Measurements from ENCODE around the gene GPR160.

The GPR160 gene

DNA sequence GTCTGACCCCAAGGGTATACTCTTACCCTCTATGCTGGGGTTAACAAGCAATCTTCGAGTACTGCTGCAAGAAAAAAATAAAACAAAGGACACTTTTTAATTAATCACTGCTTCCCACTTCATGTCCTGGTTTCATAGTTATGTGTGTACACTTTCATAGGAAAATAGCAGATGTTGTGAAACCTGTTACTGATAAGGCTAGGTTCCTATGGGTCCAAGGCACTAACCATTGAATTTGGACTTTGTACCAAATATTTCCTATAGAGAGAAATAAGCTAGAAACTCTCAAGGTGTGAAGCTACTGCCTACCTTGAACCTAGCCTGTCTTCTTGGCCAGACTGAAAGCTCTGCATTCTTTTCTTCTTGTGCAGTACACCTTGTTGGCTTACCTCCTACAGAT, 14.6 kb upstream of the GPR160 start:
- H3K9ac ChIP-seq (ENCODE audit: low read length in 5 of 5) = no peak overlapping the region
- H3K27me3 ChIP-seq (ENCODE audit: control insufficient read depth in 5 of 5, insufficient read depth in 4 of 5, low read length in 5 of 5) = no peaks in the 10 kb centered on the region
- no peaks in the 10 kb centered on the region for H3K4me1 ChIP-seq (ENCODE audit: control insufficient read depth in 5 of 5, insufficient read depth in 5 of 5, low read length in 5 of 5)
- no peak overlapping the region for H3K27ac ChIP-seq (ENCODE audit: low read depth, low read length)
- H3K4me3 ChIP-seq (ENCODE audit: low read depth in 1 of 5, low read length in 5 of 5) = no peak overlapping the region
- H3K9me3 ChIP-seq (ENCODE audit: control insufficient read depth in 5 of 5, low read length in 5 of 5) = no peaks in the 10 kb centered on the region
- H3K36me3 ChIP-seq (ENCODE audit: control insufficient read depth in 5 of 5, insufficient read depth in 5 of 5, low read length in 5 of 5) = no peaks in the 10 kb centered on the region

DNA sequence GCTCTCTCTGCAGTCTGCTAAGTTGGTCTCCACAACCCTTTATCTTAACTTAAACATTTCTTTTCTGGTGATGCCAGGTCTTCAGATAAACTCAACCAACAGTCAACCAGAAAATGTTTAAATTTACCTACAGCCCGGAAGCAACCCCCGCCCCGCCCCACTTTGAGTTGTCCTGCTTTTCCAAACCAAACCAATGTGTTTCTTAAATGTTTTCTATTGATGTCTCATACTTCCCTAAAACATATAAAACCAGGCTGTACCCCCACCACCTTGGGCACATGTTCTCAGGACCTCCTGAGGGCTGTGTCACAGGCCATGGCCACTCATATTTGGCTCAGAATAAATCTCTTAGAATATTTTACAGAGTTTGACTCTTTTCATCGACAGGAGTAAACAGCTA, 13.2 kb upstream of the GPR160 start:
- Histone ChIP-seq H3K9ac (ENCODE audit: low read length in 5 of 5) (no peak overlapping the region), H3K4me3 (ENCODE audit: low read depth in 1 of 5, low read length in 5 of 5) (no peak overlapping the region), H3K27me3 (ENCODE audit: control insufficient read depth in 5 of 5, insufficient read depth in 4 of 5, low read length in 5 of 5) (no peaks in the 10 kb centered on the region), H3K27ac (ENCODE audit: low read depth, low read length) (no peak overlapping the region), H3K36me3 (ENCODE audit: control insufficient read depth in 5 of 5, insufficient read depth in 5 of 5, low read length in 5 of 5) (no peaks in the 10 kb centered on the region), H3K4me1 (ENCODE audit: control insufficient read depth in 5 of 5, insufficient read depth in 5 of 5, low read length in 5 of 5) (no peaks in the 10 kb centered on the region), H3K9me3 (ENCODE audit: control insufficient read depth in 5 of 5, low read length in 5 of 5) (no peaks in the 10 kb centered on the region)

DNA sequence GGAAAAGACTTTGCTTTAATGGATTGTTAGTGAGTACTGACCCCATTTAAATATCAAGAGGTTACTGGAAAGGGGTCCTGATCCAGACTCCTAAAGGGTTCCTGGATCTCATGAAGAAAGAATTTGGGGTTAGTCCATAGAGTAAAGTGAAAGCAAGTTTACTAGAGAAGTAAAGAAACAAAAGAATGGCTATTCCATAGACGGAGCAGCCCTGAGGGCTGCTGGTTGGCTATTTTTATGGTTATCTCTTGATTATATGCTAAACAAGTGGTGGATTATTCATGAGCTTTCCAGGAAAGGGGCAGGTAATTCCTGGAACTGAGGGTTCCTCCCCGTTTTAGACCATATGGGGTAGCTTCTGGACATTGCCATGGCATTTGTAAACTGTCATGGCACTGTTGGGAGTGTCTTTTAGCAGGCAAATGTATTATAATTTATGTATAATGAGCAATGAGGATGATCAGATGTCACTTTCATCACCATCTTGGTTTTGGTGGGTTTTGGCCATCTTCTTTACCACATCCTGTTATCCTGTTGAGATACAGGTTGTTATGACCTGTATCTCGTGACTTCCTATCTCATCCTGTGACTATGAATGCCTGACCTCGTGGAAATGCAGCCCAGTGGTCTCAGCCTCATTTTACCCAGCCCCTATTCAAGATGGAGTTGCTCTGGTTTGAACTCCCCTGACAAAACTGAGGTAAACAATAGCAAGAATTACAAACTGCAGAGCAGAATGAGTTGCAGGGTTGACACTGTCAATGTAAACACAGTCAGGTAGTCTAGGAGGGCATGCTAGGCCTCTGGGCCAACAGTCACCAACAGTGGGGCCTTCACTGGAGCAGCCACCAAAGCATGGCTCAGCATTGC, 10.3 kb upstream of the GPR160 start:
- Histone ChIP-seq H3K36me3 (ENCODE audit: control insufficient read depth in 5 of 5, insufficient read depth in 5 of 5, low read length in 5 of 5) (no peaks in the 10 kb centered on the region), H3K4me3 (ENCODE audit: low read depth in 1 of 5, low read length in 5 of 5) (no peak overlapping the region), H3K9me3 (ENCODE audit: control insufficient read depth in 5 of 5, low read length in 5 of 5) (no peaks in the 10 kb centered on the region), H3K27me3 (ENCODE audit: control insufficient read depth in 5 of 5, insufficient read depth in 4 of 5, low read length in 5 of 5) (no peaks in the 10 kb centered on the region), H3K27ac (ENCODE audit: low read depth, low read length) (no peak overlapping the region), H3K9ac (ENCODE audit: low read length in 5 of 5) (no peak overlapping the region), H3K4me1 (ENCODE audit: control insufficient read depth in 5 of 5, insufficient read depth in 5 of 5, low read length in 5 of 5) (no peaks in the 10 kb centered on the region)

DNA sequence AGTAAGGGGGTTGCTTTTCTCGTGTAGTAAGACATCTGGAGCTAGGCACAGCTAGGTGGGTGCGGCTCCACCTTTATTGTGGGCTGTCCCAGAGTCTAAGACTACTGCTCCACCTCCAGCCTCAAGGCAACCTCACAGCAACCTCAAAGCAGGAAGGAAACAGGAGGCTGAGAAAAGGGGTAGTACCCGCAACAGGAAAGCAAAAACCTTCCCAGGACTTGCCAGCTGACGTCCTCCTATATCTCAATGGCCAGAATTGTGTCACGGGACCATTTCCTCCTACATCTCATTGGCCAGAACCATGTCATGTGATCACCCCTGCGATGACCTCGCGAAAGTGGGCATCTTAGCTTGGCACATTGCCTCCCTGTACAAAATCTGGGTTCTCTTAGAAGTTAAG, 4.3 kb upstream of the GPR160 start:
- no peaks in the 10 kb centered on the region for H3K9me3 ChIP-seq (ENCODE audit: control insufficient read depth in 5 of 5, low read length in 5 of 5)
- H3K27me3 ChIP-seq (ENCODE audit: control insufficient read depth in 5 of 5, insufficient read depth in 4 of 5, low read length in 5 of 5) = peaks cover 0 to 3% (median 3%) of the 10 kb centered on the region in 5 donors
- H3K4me3 ChIP-seq (ENCODE audit: low read depth in 1 of 5, low read length in 5 of 5) = no peak overlapping the region
- H3K4me1 ChIP-seq (ENCODE audit: control insufficient read depth in 5 of 5, insufficient read depth in 5 of 5, low read length in 5 of 5) = peaks cover 0 to 11% (median 8%) of the 10 kb centered on the region in 5 donors
- no peak overlapping the region for H3K27ac ChIP-seq (ENCODE audit: low read depth, low read length)
- H3K36me3 ChIP-seq (ENCODE audit: control insufficient read depth in 5 of 5, insufficient read depth in 5 of 5, low read length in 5 of 5) = no peaks in the 10 kb centered on the region
- no peak overlapping the region for H3K9ac ChIP-seq (ENCODE audit: low read length in 5 of 5)

DNA sequence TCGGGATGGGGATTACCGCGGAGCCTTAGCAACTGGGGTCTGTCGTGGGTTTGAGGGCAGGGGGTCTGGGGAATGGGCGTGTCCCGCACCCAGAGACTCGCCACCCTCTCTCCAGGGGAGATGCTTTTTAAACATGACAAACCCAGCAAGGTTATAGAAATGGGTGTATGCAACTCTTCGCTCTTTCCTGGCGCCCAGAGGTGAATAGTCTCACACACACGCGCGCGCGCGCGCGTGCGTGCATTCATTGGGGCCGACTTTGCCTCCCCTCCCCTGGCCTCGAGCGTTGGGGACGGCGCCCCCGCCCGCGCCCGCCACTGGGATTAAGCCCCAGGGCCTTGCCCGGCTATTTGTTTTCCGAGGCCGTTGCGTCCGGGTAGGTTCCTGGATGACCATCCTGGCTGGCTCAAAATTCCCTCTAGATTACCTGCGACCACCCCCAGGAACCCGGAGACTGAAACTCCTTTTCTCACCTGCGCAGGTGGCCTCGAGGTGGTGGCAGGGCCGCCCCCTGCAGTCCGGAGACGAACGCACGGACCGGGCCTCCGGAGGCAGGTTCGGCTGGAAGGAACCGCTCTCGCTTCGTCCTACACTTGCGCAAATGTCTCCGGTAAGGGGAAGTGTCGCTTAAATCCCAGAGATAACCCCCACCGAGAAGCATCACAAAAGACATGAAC, 777 bp downstream of the GPR160 start:
- H3K27ac ChIP-seq (ENCODE audit: low read depth, low read length) = peak overlapping the region; percentile 30
- peak overlapping the region; percentile 55 to 71 (median 68) for H3K4me3 ChIP-seq (ENCODE audit: low read depth in 1 of 5, low read length in 5 of 5)
- peaks cover 0 to 22% (median 14%) of the 10 kb centered on the region in 5 donors for H3K4me1 ChIP-seq (ENCODE audit: control insufficient read depth in 5 of 5, insufficient read depth in 5 of 5, low read length in 5 of 5)
- no peaks in the 10 kb centered on the region for H3K36me3 ChIP-seq (ENCODE audit: control insufficient read depth in 5 of 5, insufficient read depth in 5 of 5, low read length in 5 of 5)
- peak overlapping the region in 3 of 5 donors; percentile 49 to 60 (median 51) for H3K9ac ChIP-seq (ENCODE audit: low read length in 5 of 5)
- no peaks in the 10 kb centered on the region for H3K9me3 ChIP-seq (ENCODE audit: control insufficient read depth in 5 of 5, low read length in 5 of 5)
- peaks cover 0 to 7% (median 5%) of the 10 kb centered on the region in 5 donors for H3K27me3 ChIP-seq (ENCODE audit: control insufficient read depth in 5 of 5, insufficient read depth in 4 of 5, low read length in 5 of 5)

DNA sequence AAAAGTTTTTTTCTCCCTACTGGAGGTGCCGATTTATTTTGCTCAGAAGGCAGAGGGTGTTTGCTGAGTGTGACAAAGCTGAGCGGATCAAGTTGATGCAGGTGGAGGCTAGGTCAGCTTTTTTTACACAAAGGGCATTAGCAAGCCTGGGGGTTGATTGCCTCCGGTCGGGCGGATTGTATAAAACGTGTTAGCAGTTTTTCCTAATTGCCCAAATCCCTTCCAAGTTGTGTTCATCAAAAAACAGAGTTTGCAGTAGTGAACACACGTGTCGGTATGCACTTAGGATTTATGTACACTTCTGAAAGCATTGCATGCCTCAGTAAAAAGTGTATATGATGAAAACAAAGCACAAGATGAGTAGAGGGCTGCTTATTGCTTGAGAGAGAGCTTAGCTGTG, 2.6 kb downstream of the GPR160 start:
- Histone ChIP-seq H3K36me3 (ENCODE audit: control insufficient read depth in 5 of 5, insufficient read depth in 5 of 5, low read length in 5 of 5) (no peaks in the 10 kb centered on the region), H3K27ac (ENCODE audit: low read depth, low read length) (no peak overlapping the region), H3K4me3 (ENCODE audit: low read depth in 1 of 5, low read length in 5 of 5) (no peak overlapping the region), H3K9ac (ENCODE audit: low read length in 5 of 5) (no peak overlapping the region), H3K9me3 (ENCODE audit: control insufficient read depth in 5 of 5, low read length in 5 of 5) (no peaks in the 10 kb centered on the region), H3K4me1 (ENCODE audit: control insufficient read depth in 5 of 5, insufficient read depth in 5 of 5, low read length in 5 of 5) (peaks cover 0 to 32% (median 20%) of the 10 kb centered on the region in 5 donors), H3K27me3 (ENCODE audit: control insufficient read depth in 5 of 5, insufficient read depth in 4 of 5, low read length in 5 of 5) (peaks cover 0 to 13% (median 6%) of the 10 kb centered on the region in 5 donors)

DNA sequence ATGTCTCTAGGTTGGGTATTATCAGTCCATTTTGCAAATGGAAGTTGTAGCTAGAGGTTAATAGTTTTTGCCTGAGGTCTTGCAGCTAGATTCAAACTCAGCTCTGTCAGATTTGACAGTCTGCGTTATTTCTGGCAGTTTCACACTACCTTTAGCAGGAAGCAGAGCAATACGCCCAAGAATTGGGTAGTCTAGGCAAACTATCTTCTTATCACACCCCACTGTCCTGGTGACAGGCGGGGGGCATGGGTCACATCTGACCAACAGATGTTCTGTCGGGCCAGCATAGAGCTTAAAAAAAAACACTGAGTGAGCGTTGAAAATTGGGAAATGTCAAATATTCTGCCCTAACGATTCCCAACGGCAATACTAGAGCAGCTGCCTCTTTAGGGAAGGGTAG, 5.7 kb downstream of the GPR160 start:
- H3K9ac ChIP-seq (ENCODE audit: low read length in 5 of 5) = no peak overlapping the region
- no peaks in the 10 kb centered on the region for H3K36me3 ChIP-seq (ENCODE audit: control insufficient read depth in 5 of 5, insufficient read depth in 5 of 5, low read length in 5 of 5)
- H3K9me3 ChIP-seq (ENCODE audit: control insufficient read depth in 5 of 5, low read length in 5 of 5) = no peaks in the 10 kb centered on the region
- no peak overlapping the region for H3K4me3 ChIP-seq (ENCODE audit: low read depth in 1 of 5, low read length in 5 of 5)
- no peak overlapping the region for H3K27ac ChIP-seq (ENCODE audit: low read depth, low read length)
- peaks cover 0 to 10% (median 3%) of the 10 kb centered on the region in 5 donors for H3K27me3 ChIP-seq (ENCODE audit: control insufficient read depth in 5 of 5, insufficient read depth in 4 of 5, low read length in 5 of 5)
- peaks cover 0 to 36% (median 12%) of the 10 kb centered on the region in 5 donors for H3K4me1 ChIP-seq (ENCODE audit: control insufficient read depth in 5 of 5, insufficient read depth in 5 of 5, low read length in 5 of 5)

DNA sequence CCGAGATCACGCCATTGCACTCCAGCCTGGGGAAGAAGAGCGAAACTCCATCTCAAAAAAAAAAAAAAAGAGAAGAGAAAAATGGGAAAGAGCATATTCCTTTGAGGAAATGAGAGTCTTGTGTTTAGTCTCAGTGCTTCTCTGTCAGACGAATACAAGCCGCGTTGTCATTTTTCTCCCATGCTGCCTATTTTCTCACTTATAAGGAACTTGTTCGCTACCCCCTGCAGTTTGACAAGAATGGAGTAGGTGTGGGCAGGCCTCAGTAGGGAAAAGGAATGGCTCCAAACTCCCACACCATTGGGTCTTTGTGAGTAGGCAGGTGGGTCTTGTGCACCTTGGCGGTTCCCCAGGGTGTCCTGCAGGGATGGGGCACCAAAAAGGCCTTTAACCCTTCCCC, 6.5 kb downstream of the GPR160 start:
- H3K36me3 ChIP-seq (ENCODE audit: control insufficient read depth in 5 of 5, insufficient read depth in 5 of 5, low read length in 5 of 5) = no peaks in the 10 kb centered on the region
- peaks cover 0 to 37% (median 7%) of the 10 kb centered on the region in 5 donors for H3K4me1 ChIP-seq (ENCODE audit: control insufficient read depth in 5 of 5, insufficient read depth in 5 of 5, low read length in 5 of 5)
- H3K9ac ChIP-seq (ENCODE audit: low read length in 5 of 5) = no peak overlapping the region
- peak overlapping the region in 1 of 5 donors; percentile 35 for H3K4me3 ChIP-seq (ENCODE audit: low read depth in 1 of 5, low read length in 5 of 5)
- H3K9me3 ChIP-seq (ENCODE audit: control insufficient read depth in 5 of 5, low read length in 5 of 5) = no peaks in the 10 kb centered on the region
- H3K27me3 ChIP-seq (ENCODE audit: control insufficient read depth in 5 of 5, insufficient read depth in 4 of 5, low read length in 5 of 5) = peaks cover 0 to 7% (median 3%) of the 10 kb centered on the region in 5 donors
- no peak overlapping the region for H3K27ac ChIP-seq (ENCODE audit: low read depth, low read length)

DNA sequence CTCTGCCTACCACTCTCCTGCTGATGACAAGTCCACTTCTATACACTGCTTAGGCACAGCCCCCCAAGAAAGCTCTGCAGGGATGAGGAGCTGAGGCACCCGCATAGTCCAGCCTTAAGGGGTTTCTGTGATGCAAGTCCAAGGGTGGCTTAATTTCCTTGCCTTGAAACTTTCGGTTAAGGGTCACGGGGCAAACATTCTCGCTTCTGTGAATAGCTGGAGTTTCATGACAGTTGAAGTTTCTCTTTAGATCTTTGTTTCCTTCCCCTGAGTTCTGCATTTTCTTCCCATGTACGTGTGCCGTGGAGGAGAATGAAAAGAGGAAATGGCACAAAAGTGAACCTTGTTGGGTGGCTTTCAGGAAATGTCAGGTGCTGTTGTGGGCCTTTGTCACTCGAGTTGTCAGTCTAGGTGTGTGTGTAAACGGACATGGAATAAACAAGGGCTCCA, 7.0 kb downstream of the GPR160 start:
- Histone ChIP-seq H3K27ac (ENCODE audit: low read depth, low read length) (no peak overlapping the region), H3K9ac (ENCODE audit: low read length in 5 of 5) (peak overlapping the region in 1 of 5 donors; percentile 30)

More for the DNA sequence above, 7.0 kb downstream of the GPR160 start:
- H3K9me3 ChIP-seq (ENCODE audit: control insufficient read depth in 5 of 5, low read length in 5 of 5) = no peaks in the 10 kb centered on the region
- H3K27me3 ChIP-seq (ENCODE audit: control insufficient read depth in 5 of 5, insufficient read depth in 4 of 5, low read length in 5 of 5) = peaks cover 0 to 7% (median 3%) of the 10 kb centered on the region in 5 donors
- no peaks in the 10 kb centered on the region for H3K36me3 ChIP-seq (ENCODE audit: control insufficient read depth in 5 of 5, insufficient read depth in 5 of 5, low read length in 5 of 5)
- H3K4me1 ChIP-seq (ENCODE audit: control insufficient read depth in 5 of 5, insufficient read depth in 5 of 5, low read length in 5 of 5) = peaks cover 0 to 42% (median 8%) of the 10 kb centered on the region in 5 donors
- H3K4me3 ChIP-seq (ENCODE audit: low read depth in 1 of 5, low read length in 5 of 5) = peak overlapping the region in 1 of 5 donors; percentile 35

Measured in subcutaneous abdominal adipose tissue (tissue), 5 donors.